ENCODE measurements around the gene C4orf36.

- TF ChIP-seq CTCF (conservative IDR thresholded peaks at IDR 0.05) (no peak), ZFX (IDR thresholded peaks at IDR 0.05) (no peak)
Observed at GRCh38 chr4:86935566-86935852, 43.3 kb upstream of the C4orf36 start.
